Lung (tissue), 12 donors: ENCODE results near the gene PYDC1. TPM values are rescaled to one million over a fixed set of nuclear protein-coding genes. Genes with fewer than 3 reads are reported as not detected.
"Not testable (repeated sequence)": the region's sequence is repeated elsewhere in the genome, so short reads cannot be mapped to it uniquely, and the experiment has no call there.

Experiments used
- ATAC-seq: fragments of 200-7000 bp; cut with Tn5 transposase; one replicate; pipeline ENCODE4 v1.9.1; 2020; ENCODE audit warnings: moderate number of reproducible peaks; ENCODE audit not compliant: insufficient read depth, low FRiP score
- DNase-seq, 3 donors: peaks; one replicate each; pipeline ENCODE4 v3.0.0-alpha.2; 2013 to 2017
- H3K27ac ChIP-seq, 2 donors: one replicate each; pipeline ENCODE4 v1.5.1; 2013; ENCODE audit warnings: mild to moderate bottlenecking in 2 of 2, moderate library complexity in 2 of 2, control low read depth in 1 of 2, inconsistent platforms in 1 of 2, low read depth in 1 of 2, low read length in 1 of 2
- H3K27me3 ChIP-seq, 3 donors: one replicate each; pipeline ENCODE4 v1.5.1; 2013; ENCODE audit warnings: low read length in 2 of 3; ENCODE audit not compliant: control insufficient read depth in 3 of 3, insufficient read depth in 3 of 3
- H3K36me3 ChIP-seq, 4 donors: one replicate each; pipeline ENCODE4 v1.5.1; 2013; ENCODE audit warnings: low read length in 4 of 4, mild to moderate bottlenecking in 1 of 4, moderate library complexity in 1 of 4; ENCODE audit not compliant: control insufficient read depth in 4 of 4, insufficient read depth in 4 of 4
- H3K4me1 ChIP-seq, 5 donors: one replicate each; pipeline ENCODE4 v1.5.1; 2013; ENCODE audit warnings: low read length in 5 of 5, mild to moderate bottlenecking in 2 of 5, moderate library complexity in 1 of 5; ENCODE audit not compliant: control insufficient read depth in 5 of 5, insufficient read depth in 5 of 5
- H3K4me3 ChIP-seq: one replicate; pipeline ENCODE4 v1.5.1; 2013; ENCODE audit warnings: mild to moderate bottlenecking, control low read depth, moderate library complexity
- H3K9ac ChIP-seq, 2 donors: one replicate each; pipeline ENCODE4 v1.5.1; 2013; ENCODE audit warnings: low read length in 2 of 2, control low read depth in 1 of 2; ENCODE audit not compliant: insufficient read depth in 1 of 2
- H3K9me3 ChIP-seq, 4 donors: one replicate each; pipeline ENCODE4 v1.5.1; 2013; ENCODE audit warnings: low read length in 3 of 4, mild to moderate bottlenecking in 1 of 4, moderate library complexity in 1 of 4; ENCODE audit not compliant: control insufficient read depth in 4 of 4, insufficient read depth in 3 of 4
- WGBS, 2 donors: extraction: QIAGEN DNeasy Blood & Tissue Kit; methylation state at CpG; one replicate each; pipeline ENCODE4 v1.1.7; 2013; 5-methylcytosine and 5-hydroxymethylcytosine counted together
- polyA plus RNA-seq, 2 donors: library from polyadenylated mRNA; stranded (reverse); fragments of 200-250 nt; gene quantifications; one replicate each; pipeline ENCODE4 v1.2.1, GENCODE V29; 2013
- total RNA-seq, 2 donors: library from RNA; depleted of rRNA in 1 of 2; stranded (reverse); fragments of >200 nt in 1 of 2; gene quantifications; one replicate each; pipeline ENCODE4 v1.2.1, GENCODE V29; 2014 to 2021
- TF ChIP-seq, protein P1 (sequence below): IDR thresholded peaks from 2 replicates; pipeline ENCODE4 v1.5.1; 2012; ENCODE audit warnings: mild to moderate bottlenecking; ENCODE audit errors: control extremely low read depth, extremely low read depth
- donor health status: control.
- donor health status: control.
- donor health status: Bipolar disorder and iron deficiency.
- donor health status: healthy.
- donor health status: DM: yes; HTN: yes; CAD: no.

The PYDC1 gene
- total and polyA plus RNA-seq, 4 donors = not detected

DNA sequence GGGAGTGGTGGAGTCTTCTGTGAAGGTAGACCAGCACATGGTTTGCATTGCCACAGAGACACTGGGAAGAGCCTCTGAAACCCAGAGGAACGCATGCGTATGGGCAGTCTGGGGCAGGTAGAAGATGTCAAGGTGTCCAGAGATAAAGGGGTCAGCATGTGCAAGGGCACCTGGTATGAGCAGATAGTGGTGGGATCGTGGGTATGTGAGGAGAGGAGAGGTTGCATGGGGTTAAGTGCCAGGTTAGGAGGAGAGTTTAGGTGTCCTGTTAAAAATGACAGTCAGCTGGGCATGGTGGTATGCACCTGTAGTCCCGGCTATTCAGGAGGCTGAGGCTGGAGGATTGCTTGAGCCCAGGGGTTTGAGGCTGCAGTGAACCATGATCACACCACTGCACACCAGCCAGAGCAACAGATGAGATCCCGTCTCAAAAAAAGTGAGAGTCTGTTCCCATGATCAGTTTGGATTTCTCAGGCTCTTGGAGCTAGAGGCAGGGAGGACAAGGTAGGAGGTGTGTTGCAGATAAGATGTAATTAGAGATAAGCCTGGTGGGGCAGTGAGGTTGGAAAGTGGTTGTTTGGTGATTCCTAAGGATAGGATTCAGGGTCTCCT lies 17.4 kb downstream of the PYDC1 start:
- Histone ChIP-seq H3K4me1 (peaks cover 0 to 10% (median 0%) of the 10 kb centered on the region in 5 donors), H3K9me3 (no peaks in the 10 kb centered on the region), H3K27ac (no peak overlapping the region), H3K9ac (no peak overlapping the region), H3K4me3 (no peak overlapping the region), H3K27me3 (no peaks in the 10 kb centered on the region), H3K36me3 (peaks cover 7 to 20% (median 14%) of the 10 kb centered on the region in 4 donors)
- ATAC-seq = no peak
- TF ChIP-seq, protein P1, sequence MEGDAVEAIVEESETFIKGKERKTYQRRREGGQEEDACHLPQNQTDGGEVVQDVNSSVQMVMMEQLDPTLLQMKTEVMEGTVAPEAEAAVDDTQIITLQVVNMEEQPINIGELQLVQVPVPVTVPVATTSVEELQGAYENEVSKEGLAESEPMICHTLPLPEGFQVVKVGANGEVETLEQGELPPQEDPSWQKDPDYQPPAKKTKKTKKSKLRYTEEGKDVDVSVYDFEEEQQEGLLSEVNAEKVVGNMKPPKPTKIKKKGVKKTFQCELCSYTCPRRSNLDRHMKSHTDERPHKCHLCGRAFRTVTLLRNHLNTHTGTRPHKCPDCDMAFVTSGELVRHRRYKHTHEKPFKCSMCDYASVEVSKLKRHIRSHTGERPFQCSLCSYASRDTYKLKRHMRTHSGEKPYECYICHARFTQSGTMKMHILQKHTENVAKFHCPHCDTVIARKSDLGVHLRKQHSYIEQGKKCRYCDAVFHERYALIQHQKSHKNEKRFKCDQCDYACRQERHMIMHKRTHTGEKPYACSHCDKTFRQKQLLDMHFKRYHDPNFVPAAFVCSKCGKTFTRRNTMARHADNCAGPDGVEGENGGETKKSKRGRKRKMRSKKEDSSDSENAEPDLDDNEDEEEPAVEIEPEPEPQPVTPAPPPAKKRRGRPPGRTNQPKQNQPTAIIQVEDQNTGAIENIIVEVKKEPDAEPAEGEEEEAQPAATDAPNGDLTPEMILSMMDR = no peak
- 89 to 90% methylated on average over 5 of the region's 5 CpGs for WGBS, 2 donors
- DNase-seq = no peak

DNA sequence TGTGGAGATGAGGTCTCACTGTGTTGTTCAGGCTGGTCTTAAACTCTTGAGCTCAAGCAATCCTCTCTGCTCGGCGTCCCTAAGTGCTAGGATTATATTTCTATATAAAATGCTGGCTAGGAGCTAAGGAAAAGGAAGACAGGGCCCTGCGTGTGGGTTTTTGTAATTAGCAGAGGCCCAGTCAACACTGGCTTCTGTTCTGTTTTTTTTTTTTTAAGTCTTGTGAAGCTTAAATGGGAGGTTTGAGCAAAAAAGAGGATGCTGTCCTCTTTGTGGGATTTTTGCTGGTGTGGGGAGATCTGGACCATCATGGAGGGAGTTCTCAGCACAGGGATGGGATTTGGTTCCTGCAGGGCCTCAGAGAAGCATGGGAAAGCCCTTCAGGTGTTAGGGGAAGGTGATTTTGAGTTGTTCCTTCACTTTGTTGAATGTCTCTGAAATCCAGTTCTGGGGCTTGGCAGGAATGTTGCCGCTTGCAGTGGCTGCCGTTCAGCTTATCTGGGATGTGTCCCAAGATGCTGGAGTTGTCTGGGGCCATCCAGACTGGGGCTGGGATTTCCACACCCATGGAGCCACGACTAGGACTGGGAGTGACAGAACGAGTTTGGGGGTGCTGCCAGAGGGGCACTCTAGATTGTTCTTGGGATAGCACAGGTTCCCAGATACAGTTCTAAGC lies 18.6 kb downstream of the PYDC1 start:
- Histone ChIP-seq H3K9ac (no peak overlapping the region), H3K4me1 (peaks cover 0 to 10% (median 0%) of the 10 kb centered on the region in 5 donors), H3K4me3 (no peak overlapping the region), H3K36me3 (peaks cover 13 to 29% (median 16%) of the 10 kb centered on the region in 4 donors), H3K9me3 (no peaks in the 10 kb centered on the region), H3K27ac (no peak overlapping the region), H3K27me3 (no peaks in the 10 kb centered on the region)
- ATAC-seq (no peak), DNase-seq (no peak)
- TF ChIP-seq, protein P1 = no peak
- WGBS, 2 donors = 72 to 73% methylated on average over 7 of the region's 7 CpGs

DNA sequence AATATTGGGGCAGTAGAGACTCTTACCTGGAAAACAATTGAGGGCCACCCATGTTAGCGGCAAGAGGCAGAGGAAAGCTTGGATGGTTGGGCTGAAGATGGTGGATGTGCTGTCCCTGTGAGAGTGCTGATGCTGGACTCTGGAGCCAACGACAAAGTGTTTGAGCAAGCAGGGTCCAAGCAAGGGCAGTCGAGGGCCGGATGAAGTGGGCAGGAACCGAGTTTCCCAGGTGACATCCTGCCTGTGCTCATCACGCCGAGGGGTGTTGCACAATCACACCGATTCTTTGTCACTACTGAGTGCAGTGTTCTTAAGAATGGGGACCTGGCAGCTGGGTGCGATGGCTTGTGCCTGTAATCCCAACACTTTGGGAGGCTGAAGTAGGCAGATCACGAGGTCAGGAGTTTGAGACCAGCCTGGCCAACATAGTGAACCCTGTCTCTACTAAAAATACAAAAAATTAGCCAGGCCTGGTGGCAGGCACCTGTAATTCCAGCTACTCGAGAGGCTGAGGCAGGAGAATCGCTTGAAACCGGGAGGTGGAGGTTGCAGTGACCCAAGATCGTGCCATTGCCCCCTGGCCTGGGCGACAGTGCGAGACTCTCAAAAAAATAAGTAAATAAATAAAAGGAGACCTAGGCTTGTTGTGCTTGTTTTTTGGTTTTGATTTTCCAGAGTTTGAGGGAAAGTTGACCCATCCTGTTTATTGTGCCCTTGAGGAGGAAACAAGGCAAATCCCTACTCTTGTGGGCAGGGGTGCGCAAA lies 20.4 kb downstream of the PYDC1 start:
- TF ChIP-seq, protein P1 = no peak
- 65 to 76% methylated on average over 17 of the region's 17 CpGs for WGBS, 2 donors
- peaks cover 29 to 45% (median 29%) of the 10 kb centered on the region in 4 donors for H3K36me3 ChIP-seq
- H3K9me3 ChIP-seq = no peaks in the 10 kb centered on the region
- H3K4me3 ChIP-seq = no peak overlapping the region
- no peaks in the 10 kb centered on the region for H3K27me3 ChIP-seq
- no peak overlapping the region for H3K9ac ChIP-seq
- peaks cover 0 to 6% (median 0%) of the 10 kb centered on the region in 5 donors for H3K4me1 ChIP-seq
- ATAC-seq = no peak
- H3K27ac ChIP-seq = no peak overlapping the region
- DNase-seq = no peak

DNA sequence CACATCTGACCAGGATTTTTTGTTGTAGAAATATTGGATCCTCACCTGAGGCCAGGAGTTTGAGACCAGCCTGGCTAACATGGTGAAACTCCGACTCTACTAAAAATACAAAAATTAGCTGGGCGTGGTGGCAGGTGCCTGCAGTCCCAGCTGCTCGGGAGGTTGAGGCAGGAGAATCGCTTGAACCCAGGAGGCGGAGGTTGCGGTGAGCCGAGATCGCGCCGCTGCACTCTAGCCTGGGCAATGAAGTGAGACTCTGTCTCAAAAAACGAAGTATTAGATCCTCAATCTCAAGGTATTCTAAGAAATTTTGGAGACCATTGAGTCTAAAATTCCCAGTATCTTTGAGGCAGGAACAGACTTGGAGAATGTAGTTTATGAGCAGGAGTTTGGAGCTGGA lies 21.1 kb downstream of the PYDC1 start:
- H3K4me3 ChIP-seq, H3K27me3 ChIP-seq, H3K27ac ChIP-seq, H3K9me3 ChIP-seq, H3K9ac ChIP-seq, H3K4me1 ChIP-seq, ATAC-seq, DNase-seq: not testable (repeated sequence)
- peaks cover 34 to 51% (median 35%) of the 10 kb centered on the region in 4 donors for H3K36me3 ChIP-seq
- WGBS, 2 donors = 95 to 98% methylated on average over 11 of the region's 11 CpGs
